NCI-H2171 (cell line): ENCODE data around the gene ZNF292.
"Not testable (repeated sequence)": the region's sequence is repeated elsewhere in the genome, so short reads cannot be mapped to it uniquely, and the experiment has no call there.

ENCODE experiments used
- DNase-seq: peaks from one replicate; lab custom pipeline; 2025; lab: John Stamatoyannopoulos, UW

ZNF292 gene

GRCh38 chr6:87164004-87164403 is 8.6 kb downstream of the ZNF292 start:
- DNase-seq, result no peak

- no peak for DNase-seq
Observed at GRCh38 chr6:87164506-87164905, 9.1 kb downstream of the ZNF292 start.

- no peak for DNase-seq
Observed at GRCh38 chr6:87165185-87165584, 9.8 kb downstream of the ZNF292 start.

GRCh38 chr6:87171938-87172633 is 16.7 kb downstream of the ZNF292 start:
- no peak for DNase-seq

GRCh38 chr6:87174078-87174579 is 18.8 kb downstream of the ZNF292 start:
- no peak for DNase-seq

- no peak for DNase-seq
Observed at GRCh38 chr6:87176493-87176892, 21.1 kb downstream of the ZNF292 start.

- no peak for DNase-seq
Observed at GRCh38 chr6:87180105-87180728, 24.9 kb downstream of the ZNF292 start.

GRCh38 chr6:87181903-87182302 is 26.5 kb downstream of the ZNF292 start:
- DNase-seq, result no peak

- no peak for DNase-seq
Observed at GRCh38 chr6:87182321-87182720, 27.0 kb downstream of the ZNF292 start.

- no peak for DNase-seq
Observed at GRCh38 chr6:87182940-87183339, 27.6 kb downstream of the ZNF292 start.

- DNase-seq, result no peak
Observed at GRCh38 chr6:87183687-87184086, 28.3 kb downstream of the ZNF292 start.

- no peak for DNase-seq
Observed at GRCh38 chr6:87184762-87185250, 29.4 kb downstream of the ZNF292 start.

- no peak for DNase-seq
Observed at GRCh38 chr6:87196275-87196842, 41.0 kb downstream of the ZNF292 start.

GRCh38 chr6:87197547-87197946 is 42.2 kb downstream of the ZNF292 start:
- no peak for DNase-seq

- not testable (repeated sequence) for DNase-seq
Observed at GRCh38 chr6:87198022-87198810, 42.9 kb downstream of the ZNF292 start.

GRCh38 chr6:87199787-87200186 is 44.4 kb downstream of the ZNF292 start:
- DNase-seq, result no peak

GRCh38 chr6:87200469-87201175 is 45.3 kb downstream of the ZNF292 start:
- DNase-seq, result no peak

- DNase-seq, result no peak
Observed at GRCh38 chr6:87203448-87204023, 48.2 kb downstream of the ZNF292 start.

- DNase-seq, result no peak
Observed at GRCh38 chr6:87209812-87210211, 54.4 kb downstream of the ZNF292 start.

- no peak for DNase-seq
Observed at GRCh38 chr6:87210979-87211378, 55.6 kb downstream of the ZNF292 start.

GRCh38 chr6:87212596-87212995 is 57.2 kb downstream of the ZNF292 start:
- DNase-seq, result no peak
